Neuronal stem cell (in vitro differentiated cells): Measurements from ENCODE around the gene NETO1.

ENCODE experiments used
- DNase-seq: peaks from one replicate; pipeline ENCODE4 v3.0.0-alpha.2; 2013; ENCODE audit warnings: low spot score
- H2AFZ ChIP-seq: one replicate; pipeline ENCODE4 v1.6.1; 2013; ENCODE audit warnings: mild to moderate bottlenecking, low read length, inconsistent platforms
- H2AK5ac ChIP-seq: 2 replicates; pipeline ENCODE4 v1.6.1; 2013; ENCODE audit warnings: low read depth, mild to moderate bottlenecking, inconsistent platforms, low read length, moderate library complexity, mixed read lengths
- H2BK120ac ChIP-seq: 2 replicates; pipeline ENCODE4 v1.6.1; 2013; ENCODE audit warnings: low read depth, mild to moderate bottlenecking, inconsistent platforms, low read length, moderate library complexity, mixed read lengths
- H2BK12ac ChIP-seq: one replicate; pipeline ENCODE4 v1.6.1; 2013; ENCODE audit warnings: low read length, inconsistent platforms
- H2BK15ac ChIP-seq: 2 replicates; pipeline ENCODE4 v1.6.1; 2013; ENCODE audit warnings: mild to moderate bottlenecking, low read length, inconsistent platforms, mixed read lengths
- H2BK5ac ChIP-seq: one replicate; pipeline ENCODE4 v1.6.1; 2013; ENCODE audit warnings: inconsistent platforms, mild to moderate bottlenecking, low read length, moderate library complexity
- H3K14ac ChIP-seq: one replicate; pipeline ENCODE4 v1.6.1; 2013; ENCODE audit warnings: low read length, inconsistent platforms
- H3K18ac ChIP-seq: 2 replicates; pipeline ENCODE4 v1.6.1; 2013; ENCODE audit warnings: low read length, inconsistent platforms
- H3K23ac ChIP-seq: 2 replicates; pipeline ENCODE4 v1.6.1; 2013; ENCODE audit warnings: low read depth, mild to moderate bottlenecking, mixed read lengths, low read length, inconsistent platforms; ENCODE audit not compliant: poor library complexity
- H3K27ac ChIP-seq: replicated peaks from 3 replicates; pipeline ENCODE4 v1.5.1; 2013; ENCODE audit warnings: low read length, inconsistent platforms
- H3K27me3 ChIP-seq, 3 experiments: 2 replicates each; pipeline ENCODE4 v1.6.1; 2013; ENCODE audit warnings: low read length in 3 of 3, mild to moderate bottlenecking in 2 of 3, inconsistent platforms in 1 of 3, low read depth in 1 of 3, mixed read lengths in 1 of 3, moderate library complexity in 1 of 3; ENCODE audit not compliant: control insufficient read depth in 3 of 3, insufficient read depth in 3 of 3
- H3K36me3 ChIP-seq, 2 donors: replicated peaks in 1 of 2; 2 replicates each; pipeline ENCODE4 v1.6.1; 2013; ENCODE audit warnings: low read length in 2 of 2; ENCODE audit not compliant: control insufficient read depth in 2 of 2, insufficient read depth in 2 of 2
- H3K4ac ChIP-seq: 2 replicates; pipeline ENCODE4 v1.6.1; 2013; ENCODE audit warnings: inconsistent platforms, mild to moderate bottlenecking, low read length, moderate library complexity
- H3K4me1 ChIP-seq, 2 donors: 1 replicate in 1 of 2; 2 replicates in 1 of 2; pipeline ENCODE4 v1.6.1; 2013; ENCODE audit warnings: low read length in 2 of 2, low read depth in 1 of 2; ENCODE audit not compliant: control insufficient read depth in 2 of 2, insufficient read depth in 1 of 2
- H3K4me2 ChIP-seq: one replicate; pipeline ENCODE4 v1.6.1; 2013; ENCODE audit warnings: mild to moderate bottlenecking, low read length, inconsistent platforms; ENCODE audit not compliant: insufficient read depth, poor library complexity, severe bottlenecking
- H3K4me3 ChIP-seq, 2 donors: 2 replicates each; pipeline ENCODE4 v1.5.1; 2013; ENCODE audit warnings: low read length in 2 of 2, mild to moderate bottlenecking in 2 of 2, inconsistent platforms in 1 of 2, moderate library complexity in 1 of 2
- H3K79me1 ChIP-seq: one replicate; pipeline ENCODE4 v1.6.1; 2013; ENCODE audit warnings: low read depth, mild to moderate bottlenecking, inconsistent platforms, low read length, moderate library complexity
- H3K9ac ChIP-seq: one replicate; pipeline ENCODE4 v1.6.1; 2013; ENCODE audit warnings: mild to moderate bottlenecking, low read depth, low read length, inconsistent platforms; ENCODE audit not compliant: poor library complexity
- H3K9me3 ChIP-seq, 2 donors: replicated peaks in 1 of 2; 2 replicates each; pipeline versions ENCODE3 to v1.6.1; 2013; ENCODE audit warnings: low read length in 2 of 2, mild to moderate bottlenecking in 2 of 2, inconsistent platforms in 1 of 2, low read depth in 1 of 2, mixed read lengths in 1 of 2, moderate library complexity in 1 of 2; ENCODE audit not compliant: control insufficient read depth in 2 of 2, insufficient read depth in 1 of 2
- H4K8ac ChIP-seq: one replicate; pipeline ENCODE4 v1.6.1; 2013; ENCODE audit warnings: low read depth, mild to moderate bottlenecking, inconsistent platforms, low read length, moderate library complexity
- H4K91ac ChIP-seq: one replicate; pipeline ENCODE4 v1.6.1; 2013; ENCODE audit warnings: low read length, low read depth, mild to moderate bottlenecking, inconsistent platforms; ENCODE audit not compliant: poor library complexity
- WGBS, 2 donors: extraction: QIAGEN DNeasy Blood & Tissue Kit; methylation state at CpG; one replicate each; pipeline ENCODE4 v1.1.7; 2013; ENCODE audit warnings: missing lambda C conversion rate in 2 of 2, mixed read lengths in 1 of 2; ENCODE audit not compliant: insufficient read length in 2 of 2, insufficient replicate concordance in 1 of 2; ENCODE audit errors: extremely low coverage in 2 of 2; 5-methylcytosine and 5-hydroxymethylcytosine counted together

Gene NETO1

GRCh38 chr18:72808680-72809079 lies 59.1 kb downstream of the NETO1 start:
- H4K91ac ChIP-seq = no peak overlapping the region
- no peaks in the 10 kb centered on the region for H3K9me3 ChIP-seq
- no peak overlapping the region for H3K27ac ChIP-seq
- no peak overlapping the region for H3K14ac ChIP-seq
- H3K4ac ChIP-seq = no peak overlapping the region
- H3K4me1 ChIP-seq = no peaks in the 10 kb centered on the region
- no peak overlapping the region for H2BK120ac ChIP-seq
- H3K23ac ChIP-seq = no peak overlapping the region
- H3K18ac ChIP-seq = no peak overlapping the region
- H3K4me3 ChIP-seq = no peak overlapping the region
- H2BK12ac ChIP-seq = no peak overlapping the region
- H2AK5ac ChIP-seq = no peak overlapping the region
- no peak for DNase-seq
- no peaks in the 10 kb centered on the region for H3K79me1 ChIP-seq
- H3K36me3 ChIP-seq = no peaks in the 10 kb centered on the region
- WGBS, 2 donors = no CpG with 5 or more reads among the region's 2 CpGs
- no peak overlapping the region for H2AFZ ChIP-seq
- H4K8ac ChIP-seq = no peak overlapping the region
- H3K9ac ChIP-seq = no peak overlapping the region
- no peak overlapping the region for H2BK5ac ChIP-seq
- no peak overlapping the region for H3K4me2 ChIP-seq
- no peak overlapping the region for H2BK15ac ChIP-seq
- no peaks in the 10 kb centered on the region for H3K27me3 ChIP-seq

DNA sequence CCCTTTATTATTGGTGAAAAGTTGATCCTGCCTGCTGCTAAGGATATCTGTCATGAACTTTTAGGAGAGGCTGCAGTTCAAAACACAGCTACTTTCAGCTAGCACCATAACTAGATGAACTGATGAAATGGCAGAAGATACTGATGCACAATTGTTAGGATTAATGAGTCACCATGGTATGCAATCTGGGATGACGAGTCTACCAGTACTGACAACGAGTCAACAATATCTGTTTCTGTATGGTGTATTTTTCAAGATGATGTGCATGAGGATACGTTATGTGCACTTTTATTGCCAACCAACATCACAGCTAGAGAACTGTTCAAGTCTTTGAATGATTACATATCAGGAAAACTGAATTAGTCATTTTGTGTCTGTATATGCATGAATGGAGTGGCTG lies 68.7 kb downstream of the NETO1 start:
- no CpG with 5 or more reads among the region's 3 CpGs for WGBS, 2 donors
- Histone ChIP-seq H2BK120ac (no peak overlapping the region), H3K27me3 (no peaks in the 10 kb centered on the region)

DNA sequence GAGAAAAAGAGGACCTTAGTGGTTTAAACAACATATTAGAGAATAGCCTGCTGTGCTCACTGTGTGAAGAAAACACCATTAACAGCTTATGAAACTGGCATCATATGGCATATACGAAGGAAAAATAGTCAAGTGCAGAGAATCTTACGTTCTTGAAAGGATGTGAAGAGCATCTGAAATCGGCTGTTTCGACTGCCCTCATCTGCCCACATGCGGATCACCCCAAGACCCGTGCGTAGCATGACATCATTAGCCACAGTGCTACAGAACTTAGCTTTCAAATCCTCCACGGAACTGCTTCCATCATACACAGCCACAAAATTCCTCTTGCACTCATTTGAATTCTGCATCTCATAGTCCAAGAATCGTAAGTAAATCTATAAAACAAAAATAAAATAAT lies 84.3 kb downstream of the NETO1 start:
- H3K9me3 ChIP-seq = no peaks in the 10 kb centered on the region
- no peak overlapping the region for H3K23ac ChIP-seq
- H3K27me3 ChIP-seq = no peaks in the 10 kb centered on the region
- no CpG with 5 or more reads among the region's 9 CpGs for WGBS, 2 donors
- H2BK120ac ChIP-seq = no peak overlapping the region
- H3K27ac ChIP-seq = no peak overlapping the region
- no peak overlapping the region for H3K4me2 ChIP-seq
- no peak overlapping the region for H2BK15ac ChIP-seq
- H4K8ac ChIP-seq = no peak overlapping the region
- H3K18ac ChIP-seq = no peak overlapping the region
- H3K4me3 ChIP-seq = no peak overlapping the region
- no peak overlapping the region for H3K4ac ChIP-seq
- no peak overlapping the region for H2BK12ac ChIP-seq
- no peak overlapping the region for H2AK5ac ChIP-seq
- no peak overlapping the region for H2AFZ ChIP-seq
- no peak overlapping the region for H2BK5ac ChIP-seq
- H3K36me3 ChIP-seq = no peaks in the 10 kb centered on the region
- H3K9ac ChIP-seq = no peak overlapping the region
- H3K14ac ChIP-seq = no peak overlapping the region
- H3K4me1 ChIP-seq = no peaks in the 10 kb centered on the region
- H3K79me1 ChIP-seq = no peaks in the 10 kb centered on the region
- H4K91ac ChIP-seq = no peak overlapping the region
- no peak for DNase-seq

More for the DNA sequence above, 68.7 kb downstream of the NETO1 start:
- Histone ChIP-seq H3K18ac (no peak overlapping the region), H3K4me1 (no peaks in the 10 kb centered on the region), H3K79me1 (no peaks in the 10 kb centered on the region), H2AFZ (no peak overlapping the region), H3K9me3 (peaks cover 0 to 2% of the 10 kb centered on the region in 2 donors), H2AK5ac (no peak overlapping the region), H2BK15ac (no peak overlapping the region), H3K27ac (no peak overlapping the region), H3K4me3 (no peak overlapping the region), H4K91ac (no peak overlapping the region), H3K4me2 (no peak overlapping the region), H3K9ac (no peak overlapping the region), H3K36me3 (no peaks in the 10 kb centered on the region), H3K14ac (no peak overlapping the region), H4K8ac (no peak overlapping the region), H3K23ac (no peak overlapping the region), H2BK12ac (no peak overlapping the region), H2BK5ac (no peak overlapping the region), H3K4ac (no peak overlapping the region)
- DNase-seq = no peak

DNA sequence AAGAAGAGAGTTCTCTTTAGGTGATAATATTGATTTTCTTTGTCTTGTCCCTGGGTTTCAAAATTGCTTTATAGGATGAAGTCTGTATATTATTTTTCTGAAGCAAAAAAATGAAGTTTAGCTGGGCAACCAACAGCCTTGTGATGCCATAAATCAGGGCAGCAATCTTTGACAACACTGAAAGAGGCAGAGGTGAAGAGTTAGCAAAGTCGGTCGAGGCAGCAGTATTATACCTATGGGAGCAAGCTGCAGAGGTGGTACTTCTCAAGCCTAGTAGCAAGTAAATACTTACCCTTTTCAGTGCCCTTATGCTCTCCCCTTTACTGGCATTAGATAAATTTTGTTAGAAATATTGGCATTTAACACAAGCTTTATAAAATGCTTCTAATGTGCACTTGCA lies 92.9 kb downstream of the NETO1 start:
- DNase-seq = no peak
- H3K27me3 ChIP-seq = no peaks in the 10 kb centered on the region
- H3K79me1 ChIP-seq = no peaks in the 10 kb centered on the region
- H4K91ac ChIP-seq = no peak overlapping the region
- no peaks in the 10 kb centered on the region for H3K9me3 ChIP-seq
- no peak overlapping the region for H2BK5ac ChIP-seq
- H3K4me1 ChIP-seq = no peaks in the 10 kb centered on the region
- no peak overlapping the region for H3K14ac ChIP-seq
- H2BK15ac ChIP-seq = no peak overlapping the region
- no peak overlapping the region for H2BK120ac ChIP-seq
- no peak overlapping the region for H3K9ac ChIP-seq
- no peak overlapping the region for H3K4ac ChIP-seq
- no peak overlapping the region for H2AFZ ChIP-seq
- H3K23ac ChIP-seq = no peak overlapping the region
- no peak overlapping the region for H3K18ac ChIP-seq
- H3K4me2 ChIP-seq = no peak overlapping the region
- no peak overlapping the region for H3K27ac ChIP-seq
- no peaks in the 10 kb centered on the region for H3K36me3 ChIP-seq
- no peak overlapping the region for H2BK12ac ChIP-seq
- no peak overlapping the region for H3K4me3 ChIP-seq
- H4K8ac ChIP-seq = no peak overlapping the region
- no CpG with 5 or more reads among the region's 2 CpGs for WGBS, 2 donors
- H2AK5ac ChIP-seq = no peak overlapping the region
